Measurements from ENCODE around the gene COLQ. TPM values are rescaled to one million over a fixed set of nuclear protein-coding genes. Genes with fewer than 3 reads are reported as not detected.

The COLQ gene
- total RNA-seq, 1 donor from 2014 or later = 0.99 TPM

DNA sequence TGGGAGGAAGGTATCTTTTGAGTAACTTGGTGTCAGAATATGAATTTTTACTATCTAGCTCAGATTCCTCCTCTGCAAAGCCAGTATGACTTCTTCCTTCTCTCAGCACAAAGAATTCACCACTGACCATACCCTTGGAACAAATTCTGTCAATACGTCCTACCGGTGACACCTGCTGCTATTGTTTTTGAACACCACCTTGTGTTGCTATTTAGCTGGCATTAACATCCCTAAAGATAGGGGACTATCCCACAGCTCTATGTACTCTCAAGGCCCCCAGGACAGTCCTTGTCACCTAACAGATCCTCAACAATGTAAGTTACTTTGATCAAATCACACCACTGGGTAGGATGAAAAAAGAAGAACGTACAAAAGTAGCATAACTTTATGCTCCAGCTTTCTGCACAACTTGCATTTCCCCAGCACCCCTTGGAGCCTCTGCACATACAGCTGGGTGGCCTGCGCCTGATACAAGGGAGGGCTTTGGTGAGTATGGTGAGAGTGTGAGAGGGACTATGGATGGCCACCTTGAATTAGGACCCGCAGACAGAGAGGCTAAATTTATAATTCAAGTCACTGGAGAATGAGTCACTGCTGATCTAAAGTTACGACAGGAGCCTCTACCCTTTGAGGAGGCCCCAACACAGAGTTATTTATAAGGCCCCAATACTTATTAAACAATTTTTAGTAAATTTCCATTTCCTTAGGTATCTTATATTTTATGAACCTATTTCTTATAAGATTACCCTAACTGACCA, 2.3 kb upstream of the COLQ start:
- ATAC-seq (peak; percentile 21), DNase-seq (no peak)
- intact Hi-C loops (cut with micrococcal nuclease) = no loop called here

DNA sequence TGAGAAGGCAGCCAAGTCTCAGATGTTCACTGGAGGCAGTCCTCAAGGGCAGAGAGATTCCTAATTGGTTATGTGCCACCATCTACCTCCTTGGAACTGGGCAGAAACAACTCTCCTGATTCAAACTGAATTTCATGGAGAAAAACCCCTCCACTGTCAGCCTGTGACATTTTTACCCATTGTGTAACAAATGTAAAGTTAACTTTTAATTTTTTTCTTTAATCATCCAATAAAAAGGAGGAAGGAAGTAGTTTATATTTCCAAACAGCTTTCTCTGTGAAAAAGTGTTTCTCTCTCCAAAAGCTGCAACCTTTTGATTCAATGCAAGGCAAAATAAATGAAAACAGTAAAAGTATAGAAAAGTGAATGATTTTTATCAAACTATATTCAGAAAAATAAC, 510 bp upstream of the COLQ start:
- DNase-seq = no peak
- no peak for ATAC-seq
- intact Hi-C loops (cut with micrococcal nuclease) = no loop called here

DNA sequence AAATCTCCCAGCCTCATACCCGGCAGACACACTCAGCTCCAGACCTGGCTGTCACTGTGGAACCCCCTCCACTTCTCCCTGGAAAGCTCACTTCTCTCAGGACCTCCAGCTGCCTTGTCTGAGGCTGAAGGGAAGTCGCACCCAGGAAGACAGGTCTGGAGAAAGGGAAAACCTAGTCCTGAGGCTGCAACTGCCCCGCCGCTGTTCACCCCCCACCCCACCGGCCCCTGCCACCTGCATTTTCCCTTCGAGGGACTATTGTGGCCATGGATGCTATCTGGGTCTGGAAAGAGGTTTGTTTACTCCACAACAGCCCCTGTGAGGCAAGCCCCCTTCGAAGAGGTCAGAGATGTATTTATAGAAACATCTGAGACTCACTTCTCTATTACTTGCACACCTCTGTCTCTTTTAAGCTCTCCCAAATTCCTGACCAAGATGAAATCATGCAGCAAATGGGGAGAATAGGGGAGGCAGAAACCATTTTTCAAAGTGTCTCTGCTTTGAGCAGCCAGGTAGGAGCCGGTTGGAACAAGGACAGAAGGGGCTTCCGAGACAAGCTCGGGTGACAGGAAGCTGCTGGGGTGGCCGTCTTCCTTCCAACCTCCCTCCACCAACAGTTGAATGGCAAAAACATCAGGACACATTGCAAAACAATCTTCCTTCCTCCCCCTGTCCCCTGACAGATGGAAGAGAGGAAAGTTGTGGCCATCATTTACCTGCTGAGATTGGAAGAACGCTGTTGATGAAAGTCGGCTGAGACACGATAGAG, 518 bp downstream of the COLQ start:
- intact Hi-C loops (cut with micrococcal nuclease) = no loop called here
- DNase-seq (no peak), ATAC-seq (no peak)

DNA sequence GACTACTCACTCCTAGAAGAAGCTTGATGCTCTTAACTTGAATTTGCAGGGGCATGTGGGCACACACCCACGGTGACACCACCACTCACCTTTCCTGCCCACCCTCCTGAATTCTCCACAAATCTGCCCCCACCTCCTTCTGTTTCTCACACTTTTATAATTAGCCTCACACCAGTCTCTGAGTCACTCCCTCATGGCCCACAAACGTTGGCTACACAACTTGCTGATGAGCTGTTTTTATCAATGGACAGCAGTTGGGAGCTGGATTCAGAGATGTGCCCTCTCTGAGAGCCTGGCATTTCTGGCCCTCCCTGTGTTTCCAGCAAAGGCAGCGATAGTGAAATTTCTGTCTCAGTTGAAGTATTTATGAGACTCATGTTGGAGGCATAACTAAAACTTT, 1.3 kb downstream of the COLQ start:
- intact Hi-C loops (cut with micrococcal nuclease) = no loop called here
- ATAC-seq = peak; percentile 87
- DNase-seq = no peak

DNA sequence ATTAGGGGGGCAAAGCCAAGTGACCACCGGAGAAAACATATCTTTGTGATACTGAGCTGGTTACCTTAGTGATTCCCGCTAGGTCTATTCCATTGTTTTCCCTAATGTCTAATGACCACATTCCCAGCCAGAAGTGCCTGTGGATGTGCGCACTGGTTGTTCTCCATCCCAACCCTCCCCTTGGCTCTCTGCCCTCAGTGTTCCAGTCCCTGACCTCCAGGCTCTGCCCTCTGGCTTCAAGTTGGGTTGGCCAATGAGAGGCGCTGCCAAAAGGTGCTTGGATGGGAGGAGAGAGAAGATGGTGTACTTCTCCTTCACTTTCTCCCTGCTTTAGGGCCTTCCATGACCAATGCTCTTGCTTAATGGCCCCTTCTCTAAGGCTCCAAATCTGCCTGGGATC, 2.4 kb downstream of the COLQ start:
- intact Hi-C loops (cut with micrococcal nuclease) = no loop called here
- ATAC-seq (peak; percentile 74), DNase-seq (peak; percentile 48)

DNA sequence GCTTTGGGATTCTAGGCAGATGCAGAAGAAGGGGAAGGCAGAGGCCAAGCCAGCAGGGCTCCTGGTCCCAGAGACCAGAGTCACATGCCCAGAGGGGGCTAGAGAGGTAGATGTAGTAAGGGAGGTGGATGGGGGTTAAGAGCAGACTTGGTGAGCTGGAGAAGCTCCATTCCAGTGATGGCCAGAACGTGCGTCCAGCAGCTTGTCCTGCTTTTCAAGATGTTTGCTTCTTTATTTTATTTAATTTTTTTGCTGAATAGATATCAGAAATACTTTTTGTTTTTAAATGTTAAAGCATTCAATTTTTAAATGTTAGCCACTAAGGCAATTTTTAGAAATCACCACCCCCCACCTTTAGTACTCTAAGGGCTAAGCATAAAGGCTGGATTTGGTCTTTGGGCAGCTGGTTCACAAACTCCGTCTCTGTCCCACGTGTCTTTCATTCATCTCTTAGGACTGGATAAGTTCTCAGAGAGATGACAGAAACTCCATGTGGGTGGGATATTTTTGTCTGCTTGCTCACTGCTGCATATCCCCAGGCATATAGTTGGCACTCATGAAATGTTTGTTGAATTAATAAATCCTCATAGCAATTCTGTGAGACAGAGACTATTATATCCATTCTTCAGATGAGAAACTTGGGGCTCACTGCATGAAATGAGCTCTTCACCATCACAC, 6.7 kb downstream of the COLQ start:
- no peak for DNase-seq
- ATAC-seq = no peak
- intact Hi-C loops (cut with micrococcal nuclease) = no loop called here

DNA sequence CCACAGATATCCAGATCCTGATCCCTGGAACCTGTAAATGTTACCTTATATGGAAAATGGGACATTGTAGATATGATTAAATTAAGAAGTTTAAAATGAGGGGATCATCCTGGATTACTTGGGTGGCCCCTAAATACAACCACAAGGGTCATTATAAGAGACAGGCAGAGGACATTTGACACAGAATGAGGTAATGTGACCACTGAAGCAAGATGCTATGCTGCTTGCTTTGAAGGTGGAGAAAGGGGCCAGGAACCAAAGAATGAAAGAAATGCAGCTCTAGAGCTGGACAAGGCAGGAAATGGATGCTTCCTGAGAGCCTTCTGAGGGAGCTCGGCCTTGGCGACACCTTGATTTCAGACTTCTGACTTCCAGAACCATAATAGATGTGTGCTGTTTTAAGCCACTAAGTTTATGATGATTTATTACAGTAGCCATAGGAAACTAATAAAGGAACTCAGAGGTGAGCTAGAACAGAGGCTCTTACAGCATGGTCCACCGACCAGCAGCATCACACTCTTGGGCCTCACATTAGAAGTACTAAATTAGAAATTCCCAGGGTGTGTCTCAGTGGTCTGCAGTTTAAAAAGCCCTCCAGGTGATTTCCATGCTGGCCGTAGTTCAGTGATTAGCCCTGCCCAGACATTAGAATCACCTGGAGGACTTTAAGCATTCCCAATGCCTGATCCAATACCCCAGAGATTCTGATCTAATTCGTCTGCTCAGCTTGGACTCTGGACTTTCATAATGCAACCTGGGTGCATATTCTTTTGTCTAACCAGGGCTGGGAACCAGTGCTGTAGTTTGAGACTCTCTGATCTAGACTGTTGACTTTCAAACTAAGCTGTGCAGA, 7.5 kb downstream of the COLQ start:
- DNase-seq (no peak), ATAC-seq (no peak)
- intact Hi-C loops (cut with micrococcal nuclease) = no loop called here

DNA sequence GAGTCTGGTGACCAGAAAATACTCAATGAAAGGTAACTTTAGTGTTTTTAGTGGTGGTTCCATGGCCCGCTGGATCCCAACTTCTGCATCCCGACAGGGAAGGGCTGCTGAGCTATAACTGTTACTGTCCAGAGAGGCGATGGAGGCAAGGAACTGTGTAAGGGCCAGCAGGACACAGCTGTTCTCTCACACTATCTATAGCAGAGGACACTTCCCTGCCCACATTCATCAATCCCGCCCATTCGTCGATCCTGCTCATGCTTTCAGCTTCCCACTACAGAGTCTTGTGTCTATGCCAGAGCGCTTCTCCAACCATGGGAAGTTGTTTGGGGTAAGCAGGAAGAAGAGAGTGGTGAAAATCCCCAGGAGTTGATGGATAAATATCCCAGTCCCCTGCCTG, 8.4 kb downstream of the COLQ start:
- intact Hi-C loops (cut with micrococcal nuclease) = no loop called here
- no peak for DNase-seq
- ATAC-seq = no peak

DNA sequence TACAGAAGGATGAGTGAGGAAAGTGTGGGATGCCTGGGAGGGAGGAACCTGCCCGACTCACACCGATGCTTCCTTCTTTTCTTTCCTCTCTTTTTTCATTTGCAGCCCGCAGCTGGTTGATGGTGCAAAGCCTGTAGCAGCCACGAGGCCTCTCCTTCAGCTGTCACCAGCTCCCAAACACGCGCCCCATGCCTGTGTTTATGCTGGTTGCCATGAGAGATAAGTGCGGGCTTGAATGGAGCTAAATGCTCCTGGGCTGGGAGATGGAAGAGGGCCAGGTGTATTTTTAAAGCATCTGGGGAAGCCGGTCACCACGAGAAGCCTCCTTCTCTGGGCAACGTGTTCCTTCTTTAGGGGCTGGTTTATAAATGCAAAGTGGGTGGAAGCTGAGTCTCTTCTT, 9.3 kb downstream of the COLQ start:
- ATAC-seq (peak; percentile 99), DNase-seq (peak; percentile 83)
- intact Hi-C loops (cut with micrococcal nuclease) = no loop called here

DNA sequence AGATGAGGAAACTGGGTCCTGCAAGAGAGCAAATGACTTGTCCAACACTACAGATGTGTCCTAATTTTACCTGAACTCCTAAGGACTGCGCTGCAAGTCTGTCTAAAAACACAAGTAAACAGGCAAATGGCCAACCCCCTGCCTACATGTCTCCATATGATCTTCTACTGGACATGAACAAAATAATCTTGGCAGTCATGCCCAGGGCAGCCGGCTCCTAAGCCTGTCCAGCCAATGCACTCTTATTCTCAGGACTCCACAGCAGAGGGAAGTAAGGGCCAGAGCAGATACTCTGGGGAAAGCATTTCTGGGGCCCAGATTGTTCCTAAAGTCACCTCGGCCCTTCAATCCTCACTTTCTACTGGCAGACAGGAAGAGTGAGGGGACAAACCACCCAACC, 10.3 kb downstream of the COLQ start:
- ATAC-seq (no peak), DNase-seq (no peak)
- intact Hi-C loops (cut with micrococcal nuclease) = no loop called here

DNA sequence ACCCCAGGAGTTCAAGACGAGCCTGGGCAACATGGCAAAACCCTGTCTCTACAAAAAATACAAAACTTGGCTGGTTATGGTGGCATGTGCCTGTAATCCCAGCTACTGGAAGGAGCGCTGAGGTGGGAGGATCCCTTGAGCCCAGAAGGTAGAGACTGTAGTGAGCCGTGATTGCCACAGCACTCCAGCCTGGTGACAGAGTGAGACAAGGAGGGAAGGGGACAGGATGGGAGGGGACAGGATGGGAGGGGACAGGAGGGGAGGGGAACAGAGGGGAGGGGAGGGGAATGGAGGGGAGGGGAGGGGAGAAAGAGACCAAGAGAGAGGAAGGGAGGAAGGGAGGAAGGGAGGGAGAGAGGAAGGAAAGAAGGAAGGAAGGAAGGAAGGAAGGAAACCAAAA, 11.0 kb downstream of the COLQ start:
- ATAC-seq (no peak), DNase-seq (no peak)
- intact Hi-C loops (cut with micrococcal nuclease) = no loop called here

DNA sequence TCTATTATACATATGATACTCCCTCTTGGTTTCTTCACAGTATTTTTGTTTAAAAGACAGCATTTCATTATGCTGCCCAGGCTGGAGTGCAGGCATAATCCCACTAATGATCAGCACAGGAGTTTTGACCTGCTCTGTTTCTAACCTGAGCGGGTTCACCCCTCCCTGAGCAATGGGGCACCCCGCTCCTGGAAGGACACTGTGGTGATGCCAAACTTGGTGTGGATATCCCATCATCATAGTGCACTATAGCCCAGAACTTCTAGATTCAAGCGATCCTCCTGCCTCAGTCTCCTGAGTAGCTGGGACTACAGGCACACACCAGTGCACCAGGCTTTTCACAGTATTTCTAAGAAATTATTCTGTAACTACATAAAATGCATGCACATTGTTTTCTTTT, 14.9 kb downstream of the COLQ start:
- DNase-seq = no peak
- ATAC-seq = no peak
- intact Hi-C loops (cut with micrococcal nuclease) = no loop called here

DNA sequence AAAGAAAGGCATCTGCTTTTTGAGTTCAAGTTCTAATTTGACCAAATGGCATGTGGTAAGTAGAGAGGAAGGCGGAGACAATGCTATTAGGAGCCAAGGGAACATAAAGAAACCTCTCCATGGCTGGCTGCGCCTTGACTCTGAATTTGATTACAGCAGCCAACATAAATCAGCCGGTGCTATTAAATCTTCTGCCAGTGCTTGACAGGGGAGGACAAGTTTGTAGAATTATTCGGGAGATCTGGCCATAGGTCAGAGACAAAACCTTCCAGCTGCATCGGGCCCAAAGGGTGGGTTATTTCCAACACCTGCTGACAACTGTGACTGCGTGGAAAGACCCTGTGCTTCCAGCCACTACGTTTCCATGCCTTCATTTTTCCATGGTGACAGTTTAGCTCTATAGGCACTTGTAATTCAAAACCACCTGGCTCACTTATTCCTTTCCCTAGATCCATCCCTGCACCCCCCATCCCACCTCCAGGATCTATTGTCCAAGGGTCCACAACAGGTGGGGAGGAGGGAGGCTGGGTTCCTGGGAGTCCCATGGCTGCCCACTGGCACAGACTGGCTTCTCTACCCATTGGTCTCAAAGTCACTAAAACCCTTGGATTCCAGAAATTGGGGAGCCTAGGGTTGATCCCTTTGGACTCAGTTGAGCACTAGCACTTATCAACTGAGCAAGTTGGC, 15.9 kb downstream of the COLQ start:
- intact Hi-C loops (cut with micrococcal nuclease) = no loop called here
- no peak for DNase-seq

DNA sequence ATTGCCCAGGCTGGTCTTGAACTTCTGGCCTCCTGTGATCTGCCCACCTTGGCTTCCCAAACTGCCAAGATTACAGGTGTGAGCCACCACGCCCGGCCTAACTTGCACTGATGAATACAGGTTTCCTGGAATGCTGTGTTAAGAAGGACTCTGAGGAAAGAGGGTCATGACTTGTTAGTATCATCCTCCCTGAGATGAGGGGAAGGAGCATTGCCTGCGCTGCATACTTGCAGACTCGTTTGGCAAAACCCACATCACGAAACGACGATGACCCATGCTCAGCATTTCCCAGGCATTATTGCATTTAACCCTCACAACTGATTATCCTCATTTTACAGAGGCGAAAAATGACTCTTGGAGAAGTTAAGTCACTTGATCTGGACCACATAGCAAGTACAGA, 18.9 kb downstream of the COLQ start:
- DNase-seq (no peak), ATAC-seq (no peak)
- intact Hi-C loops (cut with micrococcal nuclease) = no loop called here

More for the DNA sequence above, 15.9 kb downstream of the COLQ start:
- no peak for ATAC-seq

DNA sequence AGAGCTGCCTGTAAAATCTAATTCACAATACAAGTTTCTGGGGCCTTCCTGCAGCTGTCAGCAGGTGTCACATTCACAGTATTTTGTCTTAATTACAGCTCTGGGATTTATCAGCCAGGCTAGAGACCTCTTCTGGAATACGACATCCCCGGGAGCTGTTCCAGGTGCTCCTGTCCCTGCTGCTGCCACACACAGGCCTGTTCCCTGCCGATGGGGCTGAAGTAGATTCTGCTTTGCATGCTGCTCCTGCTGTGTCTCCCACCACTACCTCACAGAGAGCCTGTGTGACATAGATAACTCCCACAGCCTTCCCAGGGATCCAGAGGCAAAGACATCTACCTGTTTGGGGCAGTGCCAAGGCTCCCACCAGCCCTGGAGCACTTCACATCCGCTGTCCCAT, 20.4 kb downstream of the COLQ start:
- ATAC-seq (peak; percentile 86), DNase-seq (peak; percentile 64)
- intact Hi-C loops (cut with micrococcal nuclease) = no loop called here

DNA sequence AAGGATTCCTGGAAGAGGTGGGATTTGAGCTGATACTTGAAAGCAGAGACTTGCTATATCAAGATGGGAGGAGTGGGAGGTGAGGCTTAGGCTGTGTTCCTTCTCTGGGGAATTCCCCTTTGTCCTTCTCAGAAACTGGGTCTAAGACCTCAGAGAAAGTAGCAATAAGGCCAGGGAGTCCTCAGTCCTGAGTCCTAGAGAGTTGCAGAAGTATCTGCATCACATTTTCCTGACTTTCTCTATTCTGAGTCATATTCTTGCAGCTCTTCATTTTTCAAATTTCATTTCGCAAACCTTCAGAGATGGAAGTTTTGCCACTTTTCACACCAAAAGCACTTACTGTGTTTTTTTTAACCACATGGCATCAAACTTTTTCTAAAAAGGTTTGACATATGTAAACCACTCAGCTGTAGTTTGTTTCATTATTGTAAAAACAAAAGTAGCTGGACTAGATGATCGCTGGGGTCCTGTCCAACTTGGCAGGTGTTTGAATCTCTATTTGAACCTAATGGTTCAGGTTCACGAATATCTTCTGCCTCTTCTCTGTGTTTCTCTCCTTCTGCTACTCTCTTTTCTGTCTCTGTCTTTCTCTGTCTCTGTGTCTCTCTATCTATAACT, 21.3 kb downstream of the COLQ start:
- DNase-seq (no peak), ATAC-seq (no peak)
- intact Hi-C loops (cut with micrococcal nuclease) = no loop called here

DNA sequence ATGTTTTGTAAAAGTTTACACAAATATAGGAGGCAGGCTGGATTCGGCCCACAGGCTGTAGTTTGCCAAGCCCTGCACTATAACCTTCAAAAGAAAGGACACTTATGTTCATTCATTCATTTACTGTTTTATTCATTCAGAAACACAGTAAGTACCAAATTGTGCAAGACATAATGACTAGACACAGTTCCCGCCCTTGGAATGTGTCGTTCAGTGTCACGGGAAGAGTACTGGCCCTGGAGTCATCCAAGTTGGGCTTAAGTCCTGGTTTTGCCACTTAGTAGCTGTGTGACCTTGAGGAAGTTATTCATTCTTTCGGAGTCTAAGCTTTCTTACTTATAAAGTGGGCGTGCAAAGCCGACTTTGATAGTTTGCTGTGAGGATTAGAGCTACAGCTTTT, 22.0 kb downstream of the COLQ start:
- intact Hi-C loops (cut with micrococcal nuclease) = loop anchor here (1.0 kb wide), 1 partner anchor 62 kb away; no protein-coding TSS in a partner anchor
- no peak for ATAC-seq

DNA sequence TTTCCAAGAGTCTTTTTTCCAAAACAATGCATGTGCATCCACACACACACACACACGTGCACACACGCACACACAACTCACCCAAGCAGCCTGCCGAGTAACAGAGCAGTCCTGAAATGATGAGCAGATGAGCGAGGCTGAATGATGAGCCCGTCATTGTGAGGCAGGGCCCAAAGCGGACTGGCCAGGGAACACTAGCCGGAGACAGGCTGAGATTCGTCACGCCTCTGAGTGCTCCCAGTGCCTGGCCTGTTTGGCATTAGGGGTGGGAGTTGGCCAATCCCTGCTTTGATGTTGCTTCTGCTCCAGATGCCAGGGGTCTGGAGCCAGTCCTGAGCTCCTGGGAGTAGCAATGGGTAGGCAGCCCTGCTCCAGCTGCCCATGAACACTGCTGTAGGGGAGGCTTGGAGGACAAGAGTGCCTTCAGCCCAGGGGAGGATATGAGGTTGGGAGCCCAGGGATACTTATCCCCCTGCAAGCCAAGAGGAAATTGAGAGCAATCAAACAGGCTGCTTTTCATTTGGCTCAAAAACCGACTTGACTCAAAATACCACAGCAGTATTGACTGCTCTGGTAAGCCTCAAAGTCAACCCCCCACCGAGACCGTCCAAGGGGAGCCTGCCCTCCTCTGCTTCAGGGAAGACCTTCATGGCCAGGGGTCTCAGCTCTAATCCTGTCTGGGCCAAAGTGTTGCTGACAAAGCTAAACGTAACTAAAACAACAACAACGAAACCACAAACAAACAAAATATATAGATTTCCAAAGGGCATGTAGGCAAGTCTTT, 22.9 kb downstream of the COLQ start:
- intact Hi-C loops (cut with micrococcal nuclease) = loop anchor here (1.0 kb wide), 1 partner anchor 63 kb away; no protein-coding TSS in a partner anchor
- no peak for ATAC-seq
- DNase-seq = no peak

More for the DNA sequence above, 22.0 kb downstream of the COLQ start:
- DNase-seq = no peak

Data from left ventricle myocardium superior (tissue), 1 donor.